Body of pancreas (tissue), 4 donors: ENCODE results near the gene ROBO1. TPM values are rescaled to one million over a fixed set of nuclear protein-coding genes. Genes with fewer than 3 reads are reported as not detected.
A peak's percentile ranks its signal among the peaks of the same experiment; 100 is the strongest.

Source experiments
- ATAC-seq: fragments of 150-250 bp; one replicate; pipeline ENCODE4 v1.9.1; 2016
- DNase-seq, 4 donors: peaks; one replicate each; pipeline ENCODE4 v3.0.0-alpha.2; 2019
- H3K27ac ChIP-seq, 4 donors: fragments of 200-600 bp; sonication (generic); 1 replicate in 3 of 4; 2 replicates in 1 of 4; pipeline versions ENCODE4 v1.5.1 to v1.6.1; 2016 to 2019; ENCODE audit warnings: mild to moderate bottlenecking in 1 of 4, mixed read lengths in 1 of 4, moderate library complexity in 1 of 4
- H3K27me3 ChIP-seq, 2 donors: fragments of 200-600 bp; sonication (generic); one replicate each; pipeline ENCODE4 v1.6.0; 2016; ENCODE audit warnings: mild to moderate bottlenecking in 1 of 2
- H3K36me3 ChIP-seq, 2 donors: fragments of 200-600 bp; sonication (generic); replicated peaks in 1 of 2; 2 replicates each; pipeline ENCODE4 v1.5.1; 2016; ENCODE audit warnings: low read depth in 2 of 2; ENCODE audit not compliant: insufficient read depth in 1 of 2
- H3K4me1 ChIP-seq: fragments of 200-600 bp; sonication (generic); one replicate; pipeline ENCODE4 v1.6.0; 2016
- H3K4me3 ChIP-seq, 2 donors: fragments of 200-600 bp; sonication (generic); 1 replicate in 1 of 2; 2 replicates in 1 of 2; pipeline ENCODE4 v1.5.1; 2016 to 2019
- H3K9me3 ChIP-seq, 3 donors: fragments of 200-600 bp; sonication (generic); 1 replicate in 2 of 3; 2 replicates in 1 of 3; pipeline ENCODE4 v1.5.1; 2016
- CTCF ChIP-seq, 7 experiments: fragments of 450-650 bp in 4 of 7; fragments of 200-600 bp in 3 of 7; sonication (generic) in 3 of 7; IDR thresholded peaks; one replicate each; pipeline ENCODE4 v1.5.1; 2016 to 2019; ENCODE audit warnings: antibody characterized with exemption in 7 of 7
- POLR2A ChIP-seq, 3 donors: fragments of 450-650 bp; IDR thresholded peaks; one replicate each; pipeline ENCODE4 v1.6.1; 2016; ENCODE audit warnings: antibody characterized with exemption in 3 of 3, mild to moderate bottlenecking in 2 of 3
- WGBS, 2 donors: methylation state at CpG; one replicate each; pipeline ENCODE4 v1.1.5; 2017; 5-methylcytosine and 5-hydroxymethylcytosine counted together
- intact Hi-C: fragments of 100-400 bp; cut with DNase I; formaldehyde crosslinking; loops from one replicate; pipeline ENCODE4 v1.15.1; 2023
- total RNA-seq, 2 donors: library from RNA; depleted of rRNA; stranded (reverse); fragments of >200 nt; gene quantifications; one replicate each; pipeline ENCODE4 v1.1.0, GENCODE V29; 2016

The ROBO1 gene
- total RNA-seq, 2 donors from 2014 or later: 3.9 to 9.9 TPM

GRCh38 chr3:79018671-79019136, 749.1 kb downstream of the ROBO1 start:
- H3K4me1 ChIP-seq: peaks cover 22% of the 10 kb centered on the region
- H3K27me3 ChIP-seq: peaks cover 0 to 15% of the 10 kb centered on the region in 2 donors
- peak; percentile 63 for ATAC-seq
- intact Hi-C loops: no loop called here
- 1% methylated on average over 27 to 44 of the region's 44 CpGs for WGBS, 2 donors
- H3K4me3 ChIP-seq: peak overlapping the region; percentile 39 to 55
- H3K27ac ChIP-seq: peak overlapping the region in 3 of 4 donors; percentile 53 to 70 (median 62)
- TF ChIP-seq CTCF (IDR thresholded peaks at IDR 0.05) (no peak), POLR2A (IDR thresholded peaks at IDR 0.05) (no peak)
- no peaks in the 10 kb centered on the region for H3K9me3 ChIP-seq
- H3K36me3 ChIP-seq: no peaks in the 10 kb centered on the region
- DNase-seq: peak; percentile 16 to 49 (median 22)

- TF ChIP-seq CTCF (IDR thresholded peaks at IDR 0.05) (no peak), POLR2A (IDR thresholded peaks at IDR 0.05) (no peak)
- Histone ChIP-seq H3K4me1 (peaks cover 22% of the 10 kb centered on the region), H3K9me3 (no peaks in the 10 kb centered on the region), H3K4me3 (peak overlapping the region; percentile 39 to 55), H3K27me3 (peaks cover 0 to 15% of the 10 kb centered on the region in 2 donors), H3K36me3 (no peaks in the 10 kb centered on the region), H3K27ac (peak overlapping the region in 2 of 4 donors; percentile 53 to 62)
- DNase-seq (no peak), ATAC-seq (no peak)
- intact Hi-C loops: no loop called here
- WGBS, 2 donors: 0 to 3% methylated on average over 15 of the region's 15 CpGs
These were observed 749.5 kb downstream of the ROBO1 start for GRCh38 chr3:79018265-79018664.

- intact Hi-C loops: no loop called here
- ATAC-seq: no peak
- DNase-seq: no peak
These were observed 751.0 kb downstream of the ROBO1 start for GRCh38 chr3:79016587-79017376.

GRCh38 chr3:79015854-79016253, 751.9 kb downstream of the ROBO1 start:
- no peak for TF ChIP-seq CTCF (IDR thresholded peaks at IDR 0.05)
- no peak for TF ChIP-seq POLR2A (IDR thresholded peaks at IDR 0.05)
- intact Hi-C loops: no loop called here
- no peaks in the 10 kb centered on the region for H3K9me3 ChIP-seq
- ATAC-seq (no peak), DNase-seq (no peak)
- no peak overlapping the region for H3K27ac ChIP-seq
- no peak overlapping the region for H3K4me3 ChIP-seq
- H3K4me1 ChIP-seq: peaks cover 22% of the 10 kb centered on the region
- 57 to 64% methylated on average over 1 of the region's 1 CpG for whole genome bisulfite sequencing, 2 donors
- H3K36me3 ChIP-seq: no peaks in the 10 kb centered on the region
- H3K27me3 ChIP-seq: peaks cover 0 to 15% of the 10 kb centered on the region in 2 donors

More at GRCh38 chr3:79016587-79017376, 751.0 kb downstream of the ROBO1 start:
- WGBS, 2 donors: 33 to 43% methylated on average over 8 of the region's 8 CpGs
- Histone ChIP-seq H3K4me3 (no peak overlapping the region), H3K4me1 (peaks cover 22% of the 10 kb centered on the region), H3K9me3 (no peaks in the 10 kb centered on the region), H3K27ac (no peak overlapping the region), H3K27me3 (peaks cover 0 to 15% of the 10 kb centered on the region in 2 donors), H3K36me3 (no peaks in the 10 kb centered on the region)
- TF ChIP-seq CTCF (IDR thresholded peaks at IDR 0.05) (no peak), POLR2A (IDR thresholded peaks at IDR 0.05) (no peak)
